Measurements from ENCODE around the gene RRP1. TPM values are rescaled to one million over a fixed set of nuclear protein-coding genes. Genes with fewer than 3 reads are reported as not detected.

The RRP1 gene
- total RNA-seq, 1 experiment from 2014 or later = 76.7 TPM

- no peak overlapping the region for H3T11ph ChIP-seq (ENCODE audit: low read length)
- no peaks in the 10 kb centered on the region for H3K23me2 ChIP-seq (ENCODE audit: insufficient read length, low read depth, low read length, poor library complexity, severe bottlenecking)
- H3K18ac ChIP-seq (ENCODE audit: insufficient read length, low read depth, low read length) = no peak overlapping the region
- Mint-ChIP-seq H3K27me3 (ENCODE audit: low read depth) (no peaks in the 10 kb centered on the region), H3K4me1 (peaks cover 12 to 24% of the 10 kb centered on the region in 2 experiments), H3K27ac (no peak overlapping the region), H3K9me3 (no peaks in the 10 kb centered on the region), H3K36me3 (ENCODE audit: insufficient read depth in 1 of 3, low read depth in 3 of 3) (no peaks in the 10 kb centered on the region; a peak in 1 of 7 replicates), H3K4me3 (no peak overlapping the region)
- H3K4me1 ChIP-seq (ENCODE audit: insufficient read depth, low read length) = no peaks in the 10 kb centered on the region
- TF ChIP-seq CTCF (conservative IDR thresholded peaks at IDR 0.05) = no peak
- no peak overlapping the region for H3K14ac ChIP-seq (ENCODE audit: insufficient read depth, low read length)
- H2AK5ac ChIP-seq (ENCODE audit: insufficient read length, low read length) = no peak overlapping the region
- no peaks in the 10 kb centered on the region for H3K27me3 ChIP-seq (ENCODE audit: insufficient read depth, low read length)
- no peak overlapping the region for H2BK12ac ChIP-seq (ENCODE audit: insufficient read length, low read depth, low read length)
- no peak overlapping the region for H3K27ac ChIP-seq (ENCODE audit: insufficient read length, low read depth, low read length)
- no peaks in the 10 kb centered on the region for H4K20me1 ChIP-seq (ENCODE audit: control insufficient read depth, insufficient read depth, insufficient read length)
- no peak overlapping the region for H3K4ac ChIP-seq (ENCODE audit: low read depth, low read length)
- no peaks in the 10 kb centered on the region for H3K9me3 ChIP-seq (ENCODE audit: control insufficient read depth, low read depth, low read length)
- H3K9ac ChIP-seq (ENCODE audit: extremely low read depth, insufficient read length, low read length) = no peak overlapping the region
- H3K56ac ChIP-seq (ENCODE audit: insufficient read length, low read depth, low read length) = no peak overlapping the region
- no peak overlapping the region for H3K4me2 ChIP-seq (ENCODE audit: insufficient read depth, insufficient read length, low read length)
- no peaks in the 10 kb centered on the region for H3K79me1 ChIP-seq (ENCODE audit: insufficient read depth, low read depth, low read length, poor library complexity, severe bottlenecking)
- no peak overlapping the region for H2BK20ac ChIP-seq (ENCODE audit: low read depth, low read length, poor library complexity, severe bottlenecking)
- no peak overlapping the region for H2BK120ac ChIP-seq (ENCODE audit: low read depth, low read length, poor library complexity, severe bottlenecking)
- H4K91ac ChIP-seq (ENCODE audit: insufficient read length, low read depth, low read length) = no peak overlapping the region
- no peak overlapping the region for H2AFZ ChIP-seq (ENCODE audit: low read length)
- no peak overlapping the region for H2BK15ac ChIP-seq (ENCODE audit: low read depth, low read length)
- no peak overlapping the region for H3K23ac ChIP-seq (ENCODE audit: insufficient read length, low read depth, low read length)
- no peak overlapping the region for H4K8ac ChIP-seq (replicated peaks; ENCODE audit: insufficient read length, low read depth, low read length)
- no peak for DNase-seq
- H3K79me2 ChIP-seq (ENCODE audit: insufficient read depth, low read length) = no peaks in the 10 kb centered on the region
- no CpG with 5 or more reads among the region's 27 CpGs for WGBS (ENCODE audit: extremely low coverage, insufficient read length, low lambda C conversion rate)
- H4K5ac ChIP-seq (ENCODE audit: insufficient read length, low read depth, low read length) = no peak overlapping the region
- H2BK5ac ChIP-seq (ENCODE audit: insufficient read length, low read length) = no peak overlapping the region
These were observed 22.9 kb downstream of the RRP1 start for GRCh38 chr21:43812139-43812821.

All from H9 (cell line).